Posterior vena cava (tissue), 2 donors: ENCODE measurements around the gene CCDC116. TPM values are rescaled to one million over a fixed set of nuclear protein-coding genes. Genes with fewer than 3 reads are reported as not detected.
"Not testable (repeated sequence)": the region's sequence is repeated elsewhere in the genome, so short reads cannot be mapped to it uniquely, and the experiment has no call there.

Source experiments
- DNase-seq: peaks from one replicate; pipeline ENCODE4 v3.0.0-alpha.2; 2020; ENCODE audit warnings: low spot score
- intact Hi-C, 2 donors: fragments of 100-400 bp; cut with DNase I; formaldehyde crosslinking; loops; one replicate each; pipeline versions ENCODE4 v1.14.1 to v1.14.2; 2022 to 2023
- total RNA-seq, 2 donors: library from RNA; stranded (reverse); fragmentation: NEBNext Ultra II Directional; extraction: Animal tissue kit (Norgen Biotek cat#: 25700); gene quantifications; one replicate each; pipeline ENCODE4 v1.2.1, GENCODE V29; 2021
- donor health status: DM: yes; HTN: yes; CAD: no.
- donor health status: DM: yes; HTN: yes; CAD: no.

The CCDC116 gene
- total RNA-seq, 2 donors from 2014 or later, result 0.23 to 0.38 TPM

DNA sequence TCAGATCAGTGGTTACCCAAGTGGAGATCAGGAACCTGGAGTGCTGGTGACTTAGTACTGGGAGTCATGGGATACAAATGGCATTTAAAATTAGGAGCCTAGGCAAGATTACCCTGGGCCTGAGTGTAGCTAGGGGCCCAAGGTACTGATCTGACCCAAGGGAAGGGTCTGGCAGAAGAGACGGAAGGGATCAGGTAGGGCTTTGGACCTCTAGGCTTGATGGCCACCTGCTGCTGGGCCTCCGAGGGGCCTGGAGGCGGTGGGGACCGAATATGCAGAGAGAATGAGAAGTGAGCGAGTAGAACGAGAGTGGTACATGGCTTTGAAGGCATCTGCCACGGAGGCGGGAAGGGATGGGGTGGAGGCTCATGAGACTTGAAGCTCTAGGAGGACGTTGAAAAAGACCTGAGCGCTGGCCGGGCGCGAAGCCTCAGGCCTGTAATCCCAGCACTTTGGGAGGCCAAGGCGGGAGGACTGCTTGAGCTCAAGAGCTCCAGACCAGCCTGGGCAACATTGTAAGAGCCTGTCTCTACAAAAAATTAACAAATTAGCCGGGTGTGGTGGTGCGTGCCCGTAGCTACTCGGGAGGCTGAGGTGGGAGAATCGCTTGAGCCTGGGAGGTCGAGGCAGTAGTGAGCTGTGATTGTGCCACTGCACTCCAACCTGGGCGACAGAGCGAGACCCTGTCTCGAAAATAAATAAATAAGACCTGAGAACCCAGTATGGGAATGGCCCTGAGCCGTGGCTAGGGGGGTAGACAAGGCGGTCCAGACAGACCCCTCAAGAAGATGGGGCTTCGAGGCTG, 32.7 kb downstream of the CCDC116 start:
- no peak for DNase-seq
- intact Hi-C loops, result no loop called here

DNA sequence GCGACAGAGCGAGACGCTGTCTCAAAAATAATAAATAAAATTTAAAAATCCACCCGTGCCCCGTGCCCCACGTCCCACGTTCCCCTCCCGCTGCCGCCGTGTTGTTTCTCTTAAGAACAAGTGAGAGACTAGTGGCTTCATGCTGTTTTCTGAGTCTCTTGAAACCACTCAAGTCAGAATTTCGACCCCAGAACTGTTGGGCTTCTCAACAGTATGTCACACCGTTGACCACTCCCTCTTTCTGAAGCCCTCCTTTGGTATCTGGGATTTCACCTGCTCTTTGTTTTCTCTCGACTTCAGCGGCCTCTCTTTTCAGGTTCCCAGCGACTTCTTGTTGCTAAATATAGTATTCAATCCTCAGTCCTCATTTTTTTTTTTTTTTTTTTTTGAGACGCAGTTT, 34.2 kb downstream of the CCDC116 start:
- DNase-seq, result no peak
- intact Hi-C loops, result no loop called here

DNA sequence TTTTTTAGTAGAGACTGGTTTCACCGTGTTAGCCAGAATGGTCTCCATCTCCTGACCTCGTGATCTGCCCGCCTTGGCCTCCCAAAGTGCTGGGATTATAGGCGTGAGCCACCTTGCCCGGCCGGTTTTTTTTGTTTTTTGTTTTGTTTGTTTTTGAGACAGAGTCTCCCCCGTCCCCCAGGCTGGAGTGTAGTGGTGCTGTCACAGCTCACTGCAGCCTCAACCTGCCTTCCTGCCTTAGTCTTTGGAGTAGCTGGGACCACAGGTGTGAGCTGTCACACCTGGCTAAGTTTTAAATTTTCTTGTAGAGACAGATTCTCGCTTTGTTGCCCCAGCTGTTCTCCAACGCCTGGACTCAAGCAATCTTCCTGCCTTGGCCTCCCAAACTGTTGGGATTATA, 36.5 kb downstream of the CCDC116 start:
- intact Hi-C loops, result no loop called here
- DNase-seq, result no peak

DNA sequence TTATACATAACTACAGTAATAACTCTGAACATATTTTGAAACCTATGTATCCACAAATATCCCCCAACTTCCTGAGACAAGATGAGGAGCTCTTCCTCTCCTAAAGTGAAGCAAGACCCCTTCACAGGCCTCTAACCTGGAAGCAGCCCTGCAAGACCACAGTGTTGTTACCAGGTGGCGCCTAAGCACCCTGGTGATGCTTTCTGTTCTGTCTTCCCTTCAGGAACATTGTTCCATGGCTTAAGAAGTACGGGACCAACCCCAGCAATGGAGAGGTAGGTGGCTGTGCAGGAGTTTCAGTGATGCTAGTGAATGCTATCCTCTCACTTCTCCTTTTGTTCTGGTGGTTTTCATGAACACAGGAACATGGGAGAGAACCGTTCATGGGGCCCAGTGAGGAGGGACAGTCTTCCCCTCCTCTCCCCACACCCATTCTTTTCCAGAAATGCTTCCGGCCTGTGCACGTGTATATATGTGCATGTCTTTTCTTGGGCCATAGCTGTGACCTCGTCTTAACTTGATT, 39.6 kb downstream of the CCDC116 start:
- intact Hi-C loops, result no loop called here
- no peak for DNase-seq

DNA sequence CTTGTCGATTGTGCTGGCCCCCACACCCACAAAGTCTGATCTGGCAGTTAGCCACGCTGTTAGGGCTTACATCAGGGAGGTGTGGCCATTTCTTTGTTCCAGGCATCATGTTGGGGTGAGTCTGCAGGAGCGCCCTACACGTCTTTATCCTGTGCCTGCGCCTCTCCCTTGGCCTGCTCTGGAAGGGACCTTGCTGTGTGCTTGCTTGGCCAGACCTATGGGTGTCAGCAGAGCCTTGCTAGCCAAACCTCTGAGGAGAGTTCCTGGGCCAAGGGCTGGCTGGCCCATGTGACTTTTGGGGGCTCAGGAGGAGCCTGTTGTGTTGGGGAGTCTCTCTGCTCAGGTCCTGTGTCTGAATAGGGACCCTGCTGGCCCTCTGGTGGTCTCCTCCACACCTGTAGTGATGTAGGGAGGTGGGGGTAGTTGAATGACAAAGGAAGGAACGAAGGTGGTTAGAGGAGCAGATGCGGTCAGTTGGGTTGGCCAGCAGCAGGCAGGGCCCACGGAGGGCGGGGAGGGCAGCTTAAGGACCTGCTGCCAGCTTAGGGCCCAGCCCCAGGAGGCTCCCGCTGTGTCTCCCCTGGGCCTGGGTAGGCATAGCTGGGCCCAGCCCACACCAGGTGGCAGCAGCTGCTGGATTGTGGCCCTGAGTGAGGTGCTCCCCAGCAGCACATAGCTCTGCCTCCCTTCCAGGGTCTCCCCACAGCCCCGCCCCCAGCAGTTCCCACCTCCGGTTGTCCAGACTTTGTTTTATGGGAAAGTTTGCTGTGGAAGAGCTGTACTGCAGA, 41.2 kb downstream of the CCDC116 start:
- no peak for DNase-seq
- intact Hi-C loops, result no loop called here

DNA sequence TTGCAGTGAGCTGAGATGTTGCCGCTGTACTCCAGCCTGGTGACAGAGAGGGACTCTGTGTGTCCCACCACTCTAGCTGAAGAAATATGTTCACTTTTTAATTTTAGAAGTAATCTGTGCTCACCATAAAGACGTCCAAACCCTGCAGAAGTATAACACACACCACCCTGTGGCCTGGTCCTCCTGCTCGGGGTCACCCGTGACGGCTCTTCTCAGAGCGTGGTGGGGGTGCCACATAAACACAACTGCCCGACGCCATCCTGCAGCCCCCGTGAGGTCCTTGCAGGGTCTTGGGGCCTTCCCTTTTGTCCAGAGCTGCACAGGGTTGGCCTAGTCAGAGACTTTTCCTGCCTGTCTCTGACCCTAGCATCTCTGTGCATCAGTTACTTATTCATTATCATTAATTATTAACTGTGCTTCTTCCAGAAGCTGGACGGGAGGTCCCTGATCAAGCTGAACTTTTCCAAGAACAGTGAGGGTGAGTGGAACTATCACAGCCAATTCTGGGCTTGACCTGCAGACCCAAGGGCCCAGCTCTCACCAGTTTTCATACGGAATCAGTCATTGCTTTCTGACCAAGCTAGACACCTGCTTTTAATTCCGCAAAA, 42.2 kb downstream of the CCDC116 start:
- DNase-seq, result no peak
- intact Hi-C loops, result no loop called here

DNA sequence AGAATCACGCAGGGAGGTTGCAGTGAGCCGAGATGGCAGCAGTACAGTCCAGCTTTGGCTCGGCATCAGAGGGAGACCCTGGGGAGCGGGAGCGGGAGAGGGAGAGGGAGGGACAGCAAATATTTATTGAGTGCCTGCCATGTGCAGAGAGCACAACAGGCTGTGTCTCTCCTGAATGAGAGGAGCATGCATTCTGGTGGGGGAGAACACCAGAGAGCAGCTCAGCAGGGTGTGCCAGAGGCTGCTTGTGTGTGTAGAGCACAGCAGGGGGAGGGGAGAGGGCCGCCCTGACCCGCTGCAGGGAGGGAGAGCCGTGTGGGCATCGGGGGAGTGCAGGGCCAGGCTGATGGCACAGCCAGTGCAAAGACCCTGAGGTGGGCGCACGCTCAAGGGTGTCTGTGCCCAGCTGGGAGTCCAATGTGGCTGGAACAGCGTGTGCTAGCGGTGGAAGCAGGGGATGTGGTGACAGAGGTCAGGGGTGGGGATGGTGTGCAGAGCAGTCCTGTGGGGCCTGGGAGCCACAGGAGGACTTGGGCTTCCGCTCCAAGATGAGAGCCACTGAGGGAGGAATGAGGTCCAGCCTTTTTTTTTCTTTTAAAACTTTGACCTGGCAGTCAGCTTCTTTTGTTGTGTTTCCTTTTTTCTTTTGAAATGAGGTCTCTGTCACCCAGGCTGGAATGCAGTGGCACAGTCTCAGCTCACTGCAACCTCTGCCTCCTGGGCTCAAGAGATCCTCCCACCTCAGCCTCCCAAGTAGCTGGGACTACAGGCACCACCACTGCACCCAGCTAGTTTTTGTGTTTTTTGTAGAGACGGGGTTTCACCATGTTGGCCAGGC, 45.3 kb downstream of the CCDC116 start:
- intact Hi-C loops, result no loop called here
- no peak for DNase-seq

DNA sequence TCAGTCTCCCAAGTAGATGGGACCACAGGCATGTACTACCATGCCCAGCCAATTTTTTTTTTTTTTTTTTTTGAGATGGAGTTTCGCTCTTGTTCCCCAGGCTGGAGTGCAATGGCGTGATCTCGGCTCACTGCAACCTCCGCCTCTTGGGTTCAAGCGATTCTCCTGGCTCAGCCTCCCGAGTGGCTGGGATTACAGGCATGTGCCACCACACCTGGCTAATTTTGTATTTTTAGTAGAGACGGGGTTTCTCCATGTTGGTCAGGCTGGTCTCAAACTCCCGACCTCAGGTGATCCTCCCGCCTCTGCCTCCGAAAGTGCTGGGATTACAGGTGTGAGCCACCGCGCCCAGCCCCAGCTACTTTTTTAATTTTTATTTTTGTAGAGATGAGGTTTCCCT, 46.3 kb downstream of the CCDC116 start:
- intact Hi-C loops, DNase-seq: not testable (repeated sequence)

DNA sequence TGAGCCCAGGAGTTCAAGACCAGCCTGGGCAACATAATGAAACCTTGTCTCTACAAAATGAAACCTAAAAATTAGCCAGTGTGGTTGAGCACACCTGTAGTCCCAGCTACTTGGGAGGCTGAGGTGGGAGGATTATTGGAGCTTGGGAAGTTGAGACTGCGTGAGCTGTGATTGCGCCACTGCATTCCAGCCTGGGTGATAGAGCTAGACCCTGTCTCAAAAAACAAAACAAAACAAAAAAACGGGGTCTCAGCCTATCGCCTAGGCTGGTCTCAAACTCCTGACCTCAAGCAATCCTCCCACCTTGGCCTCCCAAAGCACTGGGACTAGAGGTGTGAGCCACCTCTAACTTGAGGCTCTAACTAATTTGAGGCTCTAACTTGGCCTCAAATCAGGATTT, 46.8 kb downstream of the CCDC116 start:
- no peak for DNase-seq
- intact Hi-C loops, result no loop called here

DNA sequence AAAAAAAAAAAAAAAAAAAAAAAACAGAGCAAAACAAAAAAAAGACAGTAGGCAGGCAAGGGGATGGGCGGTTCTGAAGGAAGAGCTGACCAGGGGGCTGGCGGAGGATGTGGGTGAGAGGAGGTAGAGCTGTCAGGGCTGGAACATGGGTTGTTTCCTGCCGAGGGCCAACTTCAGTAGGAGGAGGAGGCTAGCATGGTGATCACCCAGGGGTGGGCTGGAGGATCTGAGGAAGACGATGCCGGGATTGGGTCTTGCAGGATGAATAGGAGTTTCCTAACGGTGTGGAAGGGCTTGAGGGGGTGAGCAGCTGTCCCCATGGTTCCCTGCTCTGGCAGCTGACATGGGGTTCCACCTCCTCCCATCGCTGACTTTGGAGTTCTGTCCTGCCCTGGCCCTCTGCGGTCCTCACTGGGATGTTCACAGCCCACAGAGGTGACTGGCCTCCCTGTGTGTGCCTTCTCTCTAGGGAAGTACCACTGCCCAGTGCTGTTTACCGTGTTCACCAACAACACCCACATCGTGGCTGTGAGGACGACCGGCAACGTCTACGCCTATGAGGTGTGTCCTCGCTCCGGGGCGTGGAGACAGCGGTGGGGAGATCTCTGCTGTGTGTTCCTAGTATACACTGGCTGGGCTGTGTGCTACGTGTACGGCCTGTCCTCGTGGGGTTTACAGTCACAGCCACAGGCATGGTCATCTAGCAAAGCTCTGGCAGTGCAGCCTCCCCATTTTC, 48.4 kb downstream of the CCDC116 start:
- intact Hi-C loops, result no loop called here
- no peak for DNase-seq

DNA sequence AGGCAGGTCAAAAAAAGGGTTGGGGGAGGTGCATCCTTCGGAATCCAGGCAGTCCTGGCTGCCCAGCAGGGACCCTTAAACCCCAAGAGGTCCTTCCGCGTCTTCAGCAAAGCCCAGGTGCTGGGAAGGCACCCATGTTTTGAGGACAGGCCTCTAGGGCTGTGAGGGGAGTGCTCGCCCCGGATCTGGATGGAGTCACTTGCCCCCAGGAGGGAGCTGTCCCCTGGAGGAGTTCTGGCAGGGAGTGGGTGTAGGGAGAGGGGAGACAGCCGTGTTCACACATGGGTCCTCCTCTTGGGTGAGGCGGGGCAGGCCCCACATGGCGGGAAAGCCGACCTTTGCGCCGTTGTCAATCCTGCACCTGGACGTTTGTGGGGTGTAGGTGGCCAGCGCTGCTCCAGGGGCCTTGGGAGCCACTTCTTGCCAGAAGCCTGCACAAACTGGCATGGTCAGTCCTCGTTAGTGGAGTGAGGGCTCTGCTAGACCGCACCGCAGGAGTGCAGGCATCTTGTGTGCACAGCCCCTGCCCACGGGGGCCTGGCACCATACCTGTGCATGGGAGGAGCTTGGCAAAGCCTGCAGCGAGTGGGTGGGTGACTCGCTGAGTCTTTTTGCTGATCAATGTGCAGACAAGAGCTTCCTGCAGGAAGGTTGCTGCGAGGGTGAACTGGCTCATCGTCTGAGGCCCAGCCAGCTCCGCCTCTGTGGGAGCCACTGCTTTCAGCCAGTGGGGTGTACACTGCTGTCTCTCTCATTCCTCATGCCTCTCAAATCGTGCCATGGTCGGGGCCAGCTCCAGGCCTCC, 49.2 kb downstream of the CCDC116 start:
- no peak for DNase-seq
- intact Hi-C loops, result no loop called here

DNA sequence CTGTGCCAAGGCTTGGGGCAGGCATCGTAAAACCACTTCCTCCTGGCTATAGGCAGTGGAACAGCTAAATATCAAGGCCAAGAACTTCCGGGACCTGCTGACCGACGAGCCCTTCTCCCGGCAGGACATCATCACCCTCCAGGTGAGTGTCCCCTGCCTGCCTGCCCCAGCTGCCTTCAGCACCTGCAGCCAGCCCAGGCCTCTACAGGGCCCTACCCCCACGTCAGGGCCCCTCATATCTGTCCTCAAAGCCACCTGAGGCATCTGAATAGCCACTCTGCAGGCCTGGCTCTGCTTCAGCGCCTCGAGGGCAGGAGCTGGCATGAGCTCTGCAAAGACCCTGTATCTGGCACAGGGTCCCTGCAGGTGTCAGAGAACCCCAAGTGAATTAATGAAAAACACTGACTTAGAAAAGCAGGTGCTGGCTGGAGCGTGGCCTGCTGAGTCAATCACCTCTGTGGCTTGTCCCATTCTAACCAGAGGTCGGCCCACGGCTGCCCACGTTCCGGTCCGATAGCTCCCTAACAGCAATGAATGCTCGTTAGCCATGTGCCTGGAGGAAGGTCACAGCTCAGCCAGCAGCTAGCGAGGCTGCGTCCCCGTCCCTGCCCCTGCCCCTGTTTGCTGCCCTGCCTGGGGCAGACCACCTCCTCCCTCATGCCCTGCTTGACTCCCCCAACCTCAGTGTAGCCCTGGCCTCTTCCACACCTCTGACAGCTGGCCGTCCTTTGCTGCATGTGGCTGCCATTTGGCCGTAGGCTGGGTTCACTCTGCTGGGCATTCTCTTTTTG, 50.0 kb downstream of the CCDC116 start:
- DNase-seq, result no peak
- intact Hi-C loops, result no loop called here

DNA sequence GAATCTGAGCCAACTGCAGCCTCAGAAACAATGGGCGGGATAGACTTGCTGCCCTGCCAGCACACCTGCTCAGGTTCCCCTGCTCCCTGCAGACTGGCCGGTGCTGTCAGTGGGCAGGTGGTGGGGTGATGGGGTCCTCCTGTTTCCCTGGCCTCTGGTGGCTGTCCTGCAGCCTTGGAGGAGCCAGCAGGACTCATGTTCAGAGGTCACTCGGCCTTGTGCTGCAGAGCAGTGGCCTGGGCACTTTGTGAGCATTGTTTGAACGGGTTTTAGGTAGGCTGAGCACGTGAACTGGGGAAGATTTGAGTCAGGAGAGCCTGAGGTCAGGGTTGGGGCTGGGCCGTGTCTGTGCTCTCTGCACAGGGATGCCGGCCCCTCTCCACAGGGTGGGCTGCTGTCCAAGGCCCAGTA, 50.8 kb downstream of the CCDC116 start:
- intact Hi-C loops, result no loop called here
- DNase-seq, result no peak

DNA sequence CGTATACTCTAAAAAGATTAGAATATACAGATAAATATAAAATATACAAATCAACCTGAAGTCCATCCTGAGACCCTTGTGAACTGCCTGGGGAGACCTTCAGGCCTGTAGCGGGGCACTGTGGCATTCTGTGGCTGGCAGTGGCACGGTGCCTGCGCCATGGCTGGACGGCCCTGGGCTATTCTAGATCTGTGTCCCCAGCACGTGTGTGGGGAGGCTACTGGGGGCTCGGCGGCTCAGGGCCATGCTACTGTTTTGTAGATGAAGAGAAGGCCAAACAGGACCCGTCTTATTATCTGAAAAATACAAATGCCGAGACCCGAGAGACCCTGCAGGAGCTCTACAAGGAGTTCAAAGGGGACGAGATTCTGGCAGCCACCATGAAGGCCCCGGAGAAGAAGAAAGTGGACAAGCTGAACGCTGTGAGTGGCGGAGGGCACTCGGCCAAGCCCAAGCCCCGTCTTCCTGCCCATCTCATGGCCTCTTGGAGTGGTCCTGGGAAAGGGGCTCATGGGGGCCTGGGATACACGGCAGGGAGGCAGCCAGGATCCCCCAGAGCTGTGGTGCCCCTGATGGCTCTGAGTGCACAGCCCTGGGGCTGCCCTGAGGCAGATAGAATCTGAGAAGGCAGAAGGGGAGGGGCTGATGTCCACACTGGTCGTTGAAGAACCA, 52.1 kb downstream of the CCDC116 start:
- intact Hi-C loops, result no loop called here
- DNase-seq, result no peak

DNA sequence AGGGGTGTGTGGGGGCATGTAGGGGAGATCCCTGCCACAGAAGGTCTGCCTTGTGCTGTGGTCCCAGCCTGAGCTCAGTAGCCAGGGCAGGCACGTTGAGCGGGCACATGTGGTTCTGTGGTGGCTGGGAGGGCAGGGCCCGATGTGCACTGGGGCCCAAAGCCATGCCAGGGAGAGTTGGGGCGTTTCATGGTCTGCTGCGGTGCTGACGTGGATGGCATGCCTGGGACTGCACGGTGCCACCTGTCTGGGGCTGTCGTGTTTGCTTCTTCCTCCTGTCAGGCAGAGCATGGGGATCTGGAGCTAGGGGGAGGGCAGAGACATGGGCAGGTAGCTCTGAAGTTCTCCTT, 52.6 kb downstream of the CCDC116 start:
- DNase-seq, result no peak
- intact Hi-C loops, result no loop called here

DNA sequence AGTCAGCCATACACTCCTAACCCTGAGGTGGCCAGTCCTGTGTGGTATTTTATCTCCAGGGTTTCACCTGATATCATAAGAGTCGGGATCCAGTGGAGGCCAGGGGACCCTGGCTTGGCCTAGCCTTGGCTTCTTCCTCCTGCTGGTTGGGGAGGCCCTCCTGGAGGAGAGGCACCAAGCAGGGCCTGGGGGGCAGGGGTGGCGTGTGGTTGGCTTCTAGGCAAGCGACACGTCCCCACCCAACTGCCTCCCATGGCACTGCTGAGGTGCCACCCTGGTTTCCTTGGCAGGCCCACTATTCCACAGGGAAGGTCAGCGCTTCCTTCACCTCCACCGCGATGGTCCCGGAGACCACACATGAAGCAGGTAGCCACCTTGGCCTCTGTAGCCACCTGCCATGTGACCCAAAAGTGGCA, 53.6 kb downstream of the CCDC116 start:
- intact Hi-C loops, result no loop called here

More for the DNA sequence above, 53.6 kb downstream of the CCDC116 start:
- DNase-seq, result no peak
